Osteocyte (in vitro differentiated cells): ENCODE measurements around the gene COL23A1. TPM values are rescaled to one million over a fixed set of nuclear protein-coding genes. Genes with fewer than 3 reads are reported as not detected.

Source experiments
- DNase-seq: peaks from one replicate; pipeline ENCODE4 v3.0.0; 2021; ENCODE audit warnings: mixed read lengths; ENCODE audit not compliant: unreplicated experiment; ENCODE audit errors: extremely low spot score
- H3K27ac Mint-ChIP-seq: one replicate; pipeline ENCODE4 v1.8.0; 2021; ENCODE audit warnings: mild to moderate bottlenecking, mixed read lengths; ENCODE audit not compliant: unreplicated experiment
- H3K27me3 Mint-ChIP-seq: one replicate; pipeline ENCODE4 v1.8.0; 2021; ENCODE audit warnings: mixed read lengths; ENCODE audit not compliant: unreplicated experiment
- H3K36me3 Mint-ChIP-seq: one replicate; pipeline ENCODE4 v1.8.0; 2021; ENCODE audit warnings: mixed read lengths; ENCODE audit not compliant: unreplicated experiment
- H3K4me1 Mint-ChIP-seq: one replicate; pipeline ENCODE4 v1.8.0; 2021; ENCODE audit warnings: mixed read lengths; ENCODE audit not compliant: unreplicated experiment
- H3K4me3 Mint-ChIP-seq: one replicate; pipeline ENCODE4 v1.8.0; 2021; ENCODE audit warnings: mild to moderate bottlenecking, moderate library complexity, mixed read lengths; ENCODE audit not compliant: unreplicated experiment
- H3K9me3 Mint-ChIP-seq: one replicate; pipeline ENCODE4 v1.8.0; 2021; ENCODE audit warnings: mixed read lengths; ENCODE audit not compliant: unreplicated experiment
- CTCF ChIP-seq: fragments of 200-600 bp; sonication (generic); IDR thresholded peaks from 2 replicates; pipeline ENCODE4 v1.5.0; 2021; ENCODE audit warnings: antibody characterized with exemption, mild to moderate bottlenecking, moderate library complexity
- total RNA-seq: library from RNA; stranded (reverse); gene quantifications from 2 replicates; pipeline ENCODE4 v1.2.1, GENCODE V29; 2021

COL23A1 gene
- total RNA-seq, 1 donor from 2014 or later, result not detected

- no peaks in the 10 kb centered on the region for H3K4me1 Mint-ChIP-seq
- no peak overlapping the region for H3K4me3 Mint-ChIP-seq
These were observed 300.8 kb downstream of the COL23A1 start for GRCh38 chr5:178289438-178289837.

GRCh38 chr5:178288401-178289368 is 301.5 kb downstream of the COL23A1 start:
- Mint-ChIP-seq H3K4me3 (no peak overlapping the region), H3K4me1 (no peaks in the 10 kb centered on the region), H3K36me3 (no peaks in the 10 kb centered on the region), H3K27me3 (peaks cover 10% of the 10 kb centered on the region), H3K9me3 (peaks cover 5% of the 10 kb centered on the region), H3K27ac (no peak overlapping the region)
- TF ChIP-seq CTCF, result no peak
- no peak for DNase-seq

More at GRCh38 chr5:178289438-178289837, 300.8 kb downstream of the COL23A1 start:
- DNase-seq, result no peak
- H3K27ac Mint-ChIP-seq, result no peak overlapping the region
- TF ChIP-seq CTCF, result no peak
- H3K9me3 Mint-ChIP-seq, result no peaks in the 10 kb centered on the region
- no peaks in the 10 kb centered on the region for H3K36me3 Mint-ChIP-seq
- peaks cover 10% of the 10 kb centered on the region for H3K27me3 Mint-ChIP-seq

- Mint-ChIP-seq H3K27me3 (peaks cover 10% of the 10 kb centered on the region), H3K4me3 (no peak overlapping the region), H3K27ac (no peak overlapping the region), H3K36me3 (no peaks in the 10 kb centered on the region), H3K9me3 (peaks cover 11% of the 10 kb centered on the region), H3K4me1 (no peaks in the 10 kb centered on the region)
- no peak for TF ChIP-seq CTCF
- no peak for DNase-seq
These were observed 302.4 kb downstream of the COL23A1 start for GRCh38 chr5:178287791-178288105.

GRCh38 chr5:178287091-178287790 is 303.0 kb downstream of the COL23A1 start:
- no peak for DNase-seq
- H3K36me3 Mint-ChIP-seq, result no peaks in the 10 kb centered on the region
- peaks cover 10% of the 10 kb centered on the region for H3K27me3 Mint-ChIP-seq
- peaks cover 11% of the 10 kb centered on the region for H3K9me3 Mint-ChIP-seq
- H3K27ac Mint-ChIP-seq, result no peak overlapping the region
- no peak overlapping the region for H3K4me3 Mint-ChIP-seq
- no peak for TF ChIP-seq CTCF
- no peaks in the 10 kb centered on the region for H3K4me1 Mint-ChIP-seq
